Measurements from ENCODE around the gene MORN1. TPM values are rescaled to one million over a fixed set of nuclear protein-coding genes. Genes with fewer than 3 reads are reported as not detected.
A peak's percentile ranks its signal among the peaks of the same experiment; 100 is the strongest.

MORN1 gene
- total RNA-seq, 1 donor from 2014 or later = 35.3 TPM

DNA sequence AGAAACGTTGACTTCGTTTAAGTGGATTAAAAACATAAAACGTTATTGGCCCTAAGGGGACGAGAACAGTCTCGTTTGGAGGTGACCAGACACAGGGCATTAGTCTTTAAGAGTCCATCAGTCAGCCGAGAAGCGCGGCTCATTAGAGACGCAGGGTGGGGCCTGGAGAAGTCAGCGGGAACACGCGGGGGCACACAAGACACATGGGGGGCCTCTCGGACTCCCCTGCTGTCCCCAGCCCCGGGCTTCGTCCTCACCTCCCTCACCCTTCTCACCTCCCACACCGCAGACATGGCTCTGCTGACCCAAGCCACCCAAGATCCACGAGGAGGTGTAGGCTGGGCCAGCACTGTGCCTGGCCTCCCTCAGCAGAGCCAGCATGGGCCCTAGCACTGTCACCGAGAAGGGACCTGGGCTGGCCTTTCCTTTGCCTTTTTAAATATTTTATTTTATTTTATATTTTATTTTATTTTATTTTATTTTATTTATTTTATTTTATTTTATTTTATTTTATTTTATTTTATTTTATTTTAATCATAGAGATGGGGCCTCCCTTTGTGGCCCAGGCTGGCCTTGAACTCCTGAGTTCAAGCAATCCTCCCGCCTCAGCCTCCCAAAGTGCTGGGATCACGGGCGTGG, 48.9 kb downstream of the MORN1 start:
- Mint-ChIP-seq H3K27me3 (no peaks in the 10 kb centered on the region), H3K4me1 (ENCODE audit: low read depth) (no peaks in the 10 kb centered on the region), H3K4me3 (ENCODE audit: low read depth) (no peak overlapping the region), H3K9me3 (ENCODE audit: low read depth) (no peaks in the 10 kb centered on the region), H3K36me3 (ENCODE audit: insufficient read depth) (no peaks in the 10 kb centered on the region), H3K27ac (no peak overlapping the region)
- TF ChIP-seq CTCF (IDR thresholded peaks at IDR 0.05; ENCODE audit: unreplicated experiment) = no peak
- no peak for DNase-seq (ENCODE audit: low spot score, unreplicated experiment)

DNA sequence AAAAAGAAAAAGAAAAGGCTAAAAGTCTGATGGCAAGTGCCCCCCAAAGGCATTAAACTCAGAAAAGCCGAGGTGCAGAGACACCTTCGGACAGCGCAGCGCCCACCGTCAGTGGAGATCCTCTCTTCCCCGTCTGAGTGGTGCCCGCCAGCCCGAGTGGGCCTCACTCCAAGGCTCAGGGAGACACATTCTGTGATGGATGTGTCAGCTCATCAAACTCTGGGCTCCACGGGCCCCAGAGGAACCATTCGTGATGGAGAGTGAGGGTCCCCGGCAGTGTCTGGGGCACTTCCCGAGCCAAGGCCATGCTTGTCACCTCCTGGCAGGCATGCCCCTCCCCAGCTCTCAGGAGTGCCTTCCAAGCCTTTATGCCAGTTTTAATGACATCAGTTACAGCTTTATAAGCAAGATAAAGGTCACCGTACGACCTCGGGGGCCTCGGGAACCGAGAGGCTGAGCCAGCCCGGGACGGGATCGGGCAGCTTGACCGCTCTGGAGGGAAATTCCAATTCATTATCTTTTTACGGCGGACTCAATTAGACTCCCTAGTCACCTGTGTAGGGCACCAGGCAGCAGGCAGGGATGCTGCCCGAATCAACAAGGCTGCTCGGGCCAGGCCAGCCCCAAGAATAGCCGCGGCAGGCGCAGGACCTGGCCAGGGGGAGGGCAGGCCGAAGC, 49.5 kb downstream of the MORN1 start:
- Mint-ChIP-seq H3K27ac (no peak overlapping the region), H3K36me3 (ENCODE audit: insufficient read depth) (no peaks in the 10 kb centered on the region), H3K9me3 (ENCODE audit: low read depth) (no peaks in the 10 kb centered on the region), H3K4me3 (ENCODE audit: low read depth) (no peak overlapping the region), H3K27me3 (no peaks in the 10 kb centered on the region), H3K4me1 (ENCODE audit: low read depth) (no peaks in the 10 kb centered on the region)
- no peak for DNase-seq (ENCODE audit: low spot score, unreplicated experiment)
- no peak for TF ChIP-seq CTCF (IDR thresholded peaks at IDR 0.05; ENCODE audit: unreplicated experiment)

DNA sequence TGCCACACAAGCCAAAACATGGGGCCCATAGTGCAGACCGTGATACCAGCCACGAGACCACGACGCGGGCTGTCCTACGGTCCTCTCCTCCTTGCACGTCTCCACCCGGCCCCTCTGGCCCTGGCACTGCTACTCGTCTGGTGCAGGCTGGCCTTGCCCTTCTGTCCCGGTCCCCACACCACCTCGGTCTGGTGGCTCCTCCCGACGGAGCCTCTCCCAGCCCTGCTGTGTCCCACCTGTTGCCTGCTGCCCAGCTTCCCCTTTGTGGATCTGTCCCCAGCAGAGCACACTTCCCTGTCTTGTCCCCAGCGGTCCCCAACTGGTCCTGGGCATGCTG, 50.5 kb downstream of the MORN1 start:
- no peak overlapping the region for H3K27ac Mint-ChIP-seq
- no peak overlapping the region for H3K4me3 Mint-ChIP-seq (ENCODE audit: low read depth)
- no peaks in the 10 kb centered on the region for H3K4me1 Mint-ChIP-seq (ENCODE audit: low read depth)
- no peaks in the 10 kb centered on the region for H3K9me3 Mint-ChIP-seq (ENCODE audit: low read depth)
- H3K36me3 Mint-ChIP-seq (ENCODE audit: insufficient read depth) = no peaks in the 10 kb centered on the region
- TF ChIP-seq CTCF (IDR thresholded peaks at IDR 0.05; ENCODE audit: unreplicated experiment) = no peak
- DNase-seq (ENCODE audit: low spot score, unreplicated experiment) = no peak
- no peaks in the 10 kb centered on the region for H3K27me3 Mint-ChIP-seq

- H3K4me3 Mint-ChIP-seq (ENCODE audit: low read depth) = no peak overlapping the region
- no peaks in the 10 kb centered on the region for H3K27me3 Mint-ChIP-seq
- H3K4me1 Mint-ChIP-seq (ENCODE audit: low read depth) = no peaks in the 10 kb centered on the region
- peak overlapping the region; percentile 33 for H3K27ac Mint-ChIP-seq
- H3K9me3 Mint-ChIP-seq (ENCODE audit: low read depth) = no peaks in the 10 kb centered on the region
- no peak for DNase-seq (ENCODE audit: low spot score, unreplicated experiment)
- no peaks in the 10 kb centered on the region for H3K36me3 Mint-ChIP-seq (ENCODE audit: insufficient read depth)
- TF ChIP-seq CTCF (IDR thresholded peaks at IDR 0.05; ENCODE audit: unreplicated experiment) = no peak
These were observed 51.1 kb downstream of the MORN1 start for GRCh38 chr1:2340086-2340917.

DNA sequence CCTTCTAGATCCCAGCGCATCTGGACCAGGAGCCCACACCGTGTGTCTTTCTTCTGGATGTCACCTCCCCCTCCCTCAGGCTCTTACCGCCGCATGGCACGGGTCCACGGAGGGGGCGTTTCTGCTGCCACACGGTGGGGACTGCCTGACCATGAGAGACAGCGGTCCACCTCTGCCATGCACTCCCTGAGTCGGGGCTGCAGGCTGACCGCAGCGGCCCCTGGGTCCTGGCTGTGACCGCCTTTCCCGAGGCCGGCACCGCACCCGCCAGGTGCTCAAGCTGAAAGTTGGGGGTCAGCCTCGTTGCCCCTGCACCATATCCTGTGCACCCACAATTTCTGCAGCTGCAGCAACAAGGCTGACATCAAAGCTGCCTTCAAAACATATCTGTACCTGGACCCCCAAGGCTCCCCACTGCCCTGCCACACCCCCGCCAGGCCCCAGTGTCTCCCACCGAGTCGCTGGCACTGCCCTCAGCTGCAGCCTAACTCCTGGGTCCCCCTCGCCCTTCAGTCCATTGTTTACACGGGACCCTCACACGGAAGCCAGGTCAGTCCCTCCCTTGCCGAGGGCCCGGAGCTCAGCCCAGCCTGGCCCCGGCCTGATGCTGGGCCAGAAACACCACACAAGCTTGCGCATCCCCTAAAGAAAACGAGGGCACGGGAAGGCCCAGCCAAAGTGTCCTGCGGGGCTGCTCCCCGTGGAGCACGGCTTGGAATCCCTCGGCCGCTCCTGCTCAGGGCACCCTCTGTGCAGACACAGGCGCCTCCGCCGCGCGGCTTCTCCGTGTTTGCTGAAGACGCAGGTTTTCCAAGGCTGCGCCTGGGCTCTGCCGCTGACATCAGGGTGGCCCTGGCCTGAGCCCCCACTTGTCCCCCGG, 51.9 kb downstream of the MORN1 start:
- Mint-ChIP-seq H3K36me3 (ENCODE audit: insufficient read depth) (no peaks in the 10 kb centered on the region), H3K27ac (no peak overlapping the region), H3K4me3 (ENCODE audit: low read depth) (no peak overlapping the region), H3K9me3 (ENCODE audit: low read depth) (no peaks in the 10 kb centered on the region), H3K27me3 (no peaks in the 10 kb centered on the region), H3K4me1 (ENCODE audit: low read depth) (no peaks in the 10 kb centered on the region)
- no peak for TF ChIP-seq CTCF (IDR thresholded peaks at IDR 0.05; ENCODE audit: unreplicated experiment)
- no peak for DNase-seq (ENCODE audit: low spot score, unreplicated experiment)
